Neural cell (in vitro differentiated cells): ENCODE measurements around the gene STK32B.

Experiments
- CTCF ChIP-seq: fragments of 450-650 bp; IDR thresholded peaks from 2 replicates; pipeline ENCODE4 v1.5.1; 2014; ENCODE audit warnings: antibody characterized with exemption, mild to moderate bottlenecking, moderate library complexity; ENCODE audit not compliant: poor library complexity, severe bottlenecking
- EZH2 ChIP-seq: fragments of 200-600, 300-800 bp; shearing (Covaris generic), sonication (generic); IDR thresholded peaks from 2 replicates; pipeline ENCODE4 v1.6.1; 2014; ENCODE audit warnings: antibody characterized with exemption, low read length, borderline replicate concordance, mild to moderate bottlenecking; ENCODE audit not compliant: insufficient read depth, poor library complexity, severe bottlenecking
- POLR2AphosphoS5 ChIP-seq: IDR thresholded peaks from 2 replicates; pipeline ENCODE4 v1.6.1; 2012
- TAF1 ChIP-seq: IDR thresholded peaks from 2 replicates; pipeline ENCODE4 v1.6.1; 2012; ENCODE audit warnings: low read depth

GRCh38 chr4:5420266-5420665, 369.0 kb downstream of the STK32B start:
- TF ChIP-seq TAF1 (no peak), EZH2 (no peak), CTCF (no peak), POLR2AphosphoS5 (no peak)
